Prostate gland (tissue), 1 donor: Measurements from ENCODE around the gene DHX30.

ENCODE experiments used
- POLR2A ChIP-seq: fragments of 450-650 bp; IDR thresholded peaks from one replicate; pipeline ENCODE4 v1.6.1; 2016; ENCODE audit warnings: antibody characterized with exemption, mild to moderate bottlenecking
- POLR2AphosphoS5 ChIP-seq: sonication (generic); formaldehyde crosslinking; IDR thresholded peaks from one replicate; pipeline ENCODE4 v1.6.1; 2017; ENCODE audit warnings: antibody characterized with exemption

DNA sequence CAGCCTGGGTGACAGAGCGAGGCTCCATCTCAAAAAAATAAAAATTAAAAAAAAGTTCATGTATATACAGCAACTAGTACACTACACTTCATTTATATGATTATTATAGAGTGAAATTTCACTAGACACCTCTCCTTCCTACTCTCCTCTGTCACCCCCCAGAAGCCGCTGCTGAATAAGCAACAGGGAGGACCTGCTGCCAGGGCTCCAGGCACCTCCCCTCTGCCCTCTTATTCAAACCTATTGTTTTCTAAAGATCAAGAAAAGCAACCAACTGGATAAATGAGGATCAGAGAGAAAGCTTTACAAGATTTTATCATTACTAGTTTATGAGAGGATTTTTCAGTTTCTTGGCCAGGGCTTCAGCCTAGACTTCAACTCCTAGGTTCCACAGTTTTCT, 71.5 kb downstream of the DHX30 start:
- TF ChIP-seq POLR2A (no peak), POLR2AphosphoS5 (no peak)
